DOHH2 (cell line): ENCODE measurements around the gene SNRPA1.

ENCODE experiments used
- H3F3A ChIP-seq: fragments of 200-600 bp; sonication (generic), shearing (Covaris generic); 2 replicates; pipeline ENCODE4 v1.6.0; 2016; ENCODE audit warnings: antibody characterized with exemption, mild to moderate bottlenecking; ENCODE audit not compliant: control insufficient read depth, insufficient read depth
- H3K27ac ChIP-seq: fragments of 200-600 bp; sonication (generic); 2 replicates; pipeline ENCODE4 v1.5.1; 2014; ENCODE audit warnings: low read depth, mild to moderate bottlenecking, low read length, moderate library complexity
- H3K27me3 ChIP-seq: fragments of 200-600 bp; sonication (generic); 2 replicates; pipeline ENCODE4 v1.6.1; 2014; ENCODE audit warnings: mild to moderate bottlenecking, low read length, mixed read lengths; ENCODE audit not compliant: control insufficient read depth
- H3K36me3 ChIP-seq: fragments of 200-600 bp; sonication (generic); 2 replicates; pipeline ENCODE4 v1.6.1; 2014; ENCODE audit warnings: mild to moderate bottlenecking, low read length, moderate library complexity, mixed read lengths; ENCODE audit not compliant: control insufficient read depth
- H3K4me1 ChIP-seq: fragments of 200-600 bp; sonication (generic); 2 replicates; pipeline ENCODE4 v1.6.1; 2014; ENCODE audit warnings: mild to moderate bottlenecking, low read length, mixed read lengths; ENCODE audit not compliant: control insufficient read depth
- H3K4me2 ChIP-seq: fragments of 200-600 bp; sonication (generic); 2 replicates; pipeline ENCODE4 v1.6.0; 2014; ENCODE audit warnings: mild to moderate bottlenecking, low read length, moderate library complexity
- H3K4me3 ChIP-seq: fragments of 200-600 bp; sonication (generic); 2 replicates; pipeline ENCODE4 v1.5.1; 2014; ENCODE audit warnings: mild to moderate bottlenecking, low read length, mixed read lengths
- H3K79me2 ChIP-seq: fragments of 200-600 bp; sonication (generic); 2 replicates; pipeline ENCODE4 v1.6.1; 2014; ENCODE audit warnings: mild to moderate bottlenecking, low read length, mixed read lengths; ENCODE audit not compliant: control insufficient read depth
- H3K9me2 ChIP-seq: fragments of 200-600 bp; sonication (generic); replicated peaks from 2 replicates; pipeline ENCODE4 v1.6.1; 2014; ENCODE audit warnings: mild to moderate bottlenecking, low read length, mixed read lengths; ENCODE audit not compliant: control insufficient read depth
- H3K9me3 ChIP-seq: fragments of 200-600 bp; sonication (generic); 2 replicates; pipeline ENCODE4 v1.6.1; 2014; ENCODE audit warnings: antibody characterized with exemption, low read length, mixed read lengths; ENCODE audit not compliant: control insufficient read depth, insufficient read depth
- H4K20me1 ChIP-seq: fragments of 200-600 bp; sonication (generic); 2 replicates; pipeline ENCODE4 v1.6.0; 2014; ENCODE audit warnings: low read depth, mild to moderate bottlenecking, antibody characterized with exemption, low read length, moderate library complexity; ENCODE audit not compliant: control insufficient read depth, insufficient read depth
- CTCF ChIP-seq: fragments of 200-600 bp; sonication (generic); IDR thresholded peaks from one replicate; pipeline ENCODE4 v1.5.1; 2014; ENCODE audit warnings: antibody characterized with exemption, mild to moderate bottlenecking, low read depth, low read length; ENCODE audit not compliant: poor library complexity, severe bottlenecking
- EZH2phosphoT487 ChIP-seq: fragments of 200-600 bp; sonication (generic); IDR thresholded peaks from 2 replicates; pipeline ENCODE4 v1.6.1; 2017; ENCODE audit warnings: borderline replicate concordance, mild to moderate bottlenecking, antibody characterized with exemption, low read length, moderate library complexity, mixed read lengths

Gene SNRPA1

DNA sequence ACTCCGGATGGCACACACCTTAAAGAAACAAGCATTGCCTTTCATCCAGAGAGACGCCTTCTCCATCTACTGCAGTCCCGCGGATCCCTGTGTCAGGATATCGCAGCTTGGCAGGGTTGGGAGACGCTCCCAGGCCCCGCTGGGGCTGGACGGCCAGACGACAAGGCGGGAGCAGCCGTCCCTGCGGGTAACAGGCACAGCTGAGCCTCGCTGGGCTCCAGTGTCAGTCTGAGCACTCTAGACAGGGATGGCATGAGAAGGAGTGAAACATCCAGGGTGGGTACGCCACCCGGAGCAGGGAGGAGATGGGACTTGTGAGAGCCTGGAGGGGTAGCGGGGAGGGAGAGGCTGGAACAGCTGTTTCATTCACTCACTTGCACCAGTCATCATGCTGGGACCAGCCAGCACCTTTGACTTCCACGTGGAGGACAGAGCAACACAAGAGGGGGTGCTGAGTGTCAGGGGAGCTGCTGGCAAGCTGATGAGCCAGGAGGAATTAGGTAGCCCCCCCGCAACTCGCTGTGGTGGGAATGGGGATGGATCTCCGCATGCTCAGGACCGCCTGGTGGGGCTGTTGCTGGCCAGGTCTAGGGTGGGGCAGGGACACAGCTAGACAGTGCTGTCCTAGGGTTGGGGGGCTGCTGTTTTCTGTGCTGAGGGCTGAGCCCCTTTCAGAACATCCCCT is 31.6 kb upstream of the SNRPA1 start:
- TF ChIP-seq CTCF, result no peak
- TF ChIP-seq EZH2phosphoT487, result no peak
- Histone ChIP-seq H3K9me3 (no peaks in the 10 kb centered on the region), H3K9me2 (no peaks in the 10 kb centered on the region)

GRCh38 chr15:101326026-101326315 is 30.9 kb upstream of the SNRPA1 start:
- TF ChIP-seq EZH2phosphoT487 (no peak), CTCF (no peak)
- Histone ChIP-seq H3K9me2 (no peaks in the 10 kb centered on the region), H3K4me3 (no peak overlapping the region), H4K20me1 (no peaks in the 10 kb centered on the region), H3K4me1 (no peaks in the 10 kb centered on the region), H3K36me3 (no peaks in the 10 kb centered on the region), H3K9me3 (no peaks in the 10 kb centered on the region), H3K79me2 (no peaks in the 10 kb centered on the region), H3K27ac (no peak overlapping the region), H3F3A (no peaks in the 10 kb centered on the region), H3K4me2 (no peak overlapping the region), H3K27me3 (no peaks in the 10 kb centered on the region)

More for the DNA sequence above, 31.6 kb upstream of the SNRPA1 start:
- Histone ChIP-seq H3F3A (no peaks in the 10 kb centered on the region), H3K4me1 (no peaks in the 10 kb centered on the region), H3K79me2 (no peaks in the 10 kb centered on the region), H3K27ac (no peak overlapping the region), H3K27me3 (no peaks in the 10 kb centered on the region), H4K20me1 (no peaks in the 10 kb centered on the region), H3K4me2 (no peak overlapping the region), H3K36me3 (no peaks in the 10 kb centered on the region), H3K4me3 (no peak overlapping the region)

DNA sequence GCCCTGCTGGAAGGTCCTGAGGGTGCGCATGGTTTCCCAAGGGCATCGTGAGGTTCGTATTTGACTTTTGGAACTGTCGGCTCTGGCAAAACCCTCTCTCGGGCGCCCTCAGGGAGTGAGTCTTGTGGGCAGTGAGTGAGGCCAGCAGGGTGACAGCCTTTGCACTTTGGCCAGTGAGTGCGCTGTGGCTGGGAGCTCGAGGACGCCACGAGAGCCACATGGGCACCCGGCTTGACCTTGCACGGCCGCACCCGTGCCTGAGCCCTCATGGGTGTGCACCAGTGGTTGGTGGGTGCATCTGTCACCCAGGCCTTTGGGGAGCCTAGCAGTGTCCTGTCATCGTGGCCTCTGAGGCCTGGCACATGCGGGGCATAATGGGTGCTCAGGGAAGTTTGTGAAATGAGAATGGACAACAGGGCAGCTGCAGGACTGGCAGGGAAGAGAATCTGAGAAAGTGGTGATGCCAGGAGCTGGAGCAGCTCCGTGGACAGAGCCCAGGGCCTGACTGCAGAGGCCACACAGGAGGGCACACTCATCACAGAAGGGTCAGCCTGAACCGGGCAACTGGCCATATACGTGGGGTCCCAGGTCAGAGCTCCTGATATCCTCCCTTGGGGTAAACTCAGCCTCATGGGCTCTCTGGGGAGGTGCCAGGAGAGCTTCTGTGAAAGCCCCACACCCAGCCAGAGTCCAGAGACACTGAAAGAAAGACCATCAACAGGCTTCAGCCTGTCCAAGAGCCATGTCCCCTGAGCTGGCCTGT is 30.4 kb upstream of the SNRPA1 start:
- no peak for TF ChIP-seq EZH2phosphoT487
- TF ChIP-seq CTCF, result no peak
- Histone ChIP-seq H3K27me3 (no peaks in the 10 kb centered on the region), H3K9me3 (no peaks in the 10 kb centered on the region), H3K27ac (no peak overlapping the region), H3F3A (no peaks in the 10 kb centered on the region), H3K4me3 (no peak overlapping the region), H4K20me1 (no peaks in the 10 kb centered on the region), H3K9me2 (no peaks in the 10 kb centered on the region), H3K36me3 (no peaks in the 10 kb centered on the region), H3K4me1 (no peaks in the 10 kb centered on the region), H3K4me2 (no peak overlapping the region), H3K79me2 (no peaks in the 10 kb centered on the region)
